ENCODE results near the gene CD300LG.
"Not testable (repeated sequence)": the region's sequence is repeated elsewhere in the genome, so short reads cannot be mapped to it uniquely, and the experiment has no call there.

CD300LG gene

GRCh38 chr17:43880420-43880991 lies 33.5 kb downstream of the CD300LG start:
- no peak for DNase-seq

GRCh38 chr17:43881181-43881580 lies 34.2 kb downstream of the CD300LG start:
- DNase-seq, result no peak

- DNase-seq, result no peak
Measured at GRCh38 chr17:43881758-43882505, 35.0 kb downstream of the CD300LG start.

- no peak for DNase-seq
Measured at GRCh38 chr17:43882761-43883415, 35.9 kb downstream of the CD300LG start.

- DNase-seq, result no peak
Measured at GRCh38 chr17:43888548-43888947, 41.6 kb downstream of the CD300LG start.

- DNase-seq, result no peak
Measured at GRCh38 chr17:43890240-43890639, 43.3 kb downstream of the CD300LG start.

- DNase-seq, result no peak
Measured at GRCh38 chr17:43891851-43892646, 45.1 kb downstream of the CD300LG start.

- no peak for DNase-seq
Measured at GRCh38 chr17:43892647-43892952, 45.6 kb downstream of the CD300LG start.

GRCh38 chr17:43894494-43894893 lies 47.5 kb downstream of the CD300LG start:
- DNase-seq, result not testable (repeated sequence)

- no peak for DNase-seq
Measured at GRCh38 chr17:43897831-43898230, 50.9 kb downstream of the CD300LG start.

GRCh38 chr17:43898446-43898845 lies 51.5 kb downstream of the CD300LG start:
- no peak for DNase-seq

GRCh38 chr17:43900183-43900857 lies 53.3 kb downstream of the CD300LG start:
- DNase-seq, result peak; percentile 70

- no peak for DNase-seq
Measured at GRCh38 chr17:43900858-43901754, 54.1 kb downstream of the CD300LG start.

- no peak for DNase-seq
Measured at GRCh38 chr17:43901861-43902589, 55.0 kb downstream of the CD300LG start.

GRCh38 chr17:43905400-43905984 lies 58.5 kb downstream of the CD300LG start:
- DNase-seq, result no peak

- peak; percentile 41 for DNase-seq
Measured at GRCh38 chr17:43905985-43906852, 59.2 kb downstream of the CD300LG start.

- DNase-seq, result no peak
Measured at GRCh38 chr17:43906951-43907424, 60.0 kb downstream of the CD300LG start.

GRCh38 chr17:43907425-43907981 lies 60.5 kb downstream of the CD300LG start, which contains the start of gene MPP2:
Gene MPP2 (minus strand): TSS chr17:43907536. CDS start chr17:43904460, 3,076 bp downstream.
- DNase-seq, result peak; percentile 54

All from effector CD4-positive, alpha-beta T cell (primary cell).